Measurements from ENCODE around the gene OPN1MW.
"Not testable (repeated sequence)": the region's sequence is repeated elsewhere in the genome, so short reads cannot be mapped to it uniquely, and the experiment has no call there.

Gene OPN1MW

GRCh38 chrX:154142950-154143745 lies 39.2 kb upstream of the OPN1MW start:
- H3K27ac ChIP-seq: no peak overlapping the region
- TF ChIP-seq, protein P1, sequence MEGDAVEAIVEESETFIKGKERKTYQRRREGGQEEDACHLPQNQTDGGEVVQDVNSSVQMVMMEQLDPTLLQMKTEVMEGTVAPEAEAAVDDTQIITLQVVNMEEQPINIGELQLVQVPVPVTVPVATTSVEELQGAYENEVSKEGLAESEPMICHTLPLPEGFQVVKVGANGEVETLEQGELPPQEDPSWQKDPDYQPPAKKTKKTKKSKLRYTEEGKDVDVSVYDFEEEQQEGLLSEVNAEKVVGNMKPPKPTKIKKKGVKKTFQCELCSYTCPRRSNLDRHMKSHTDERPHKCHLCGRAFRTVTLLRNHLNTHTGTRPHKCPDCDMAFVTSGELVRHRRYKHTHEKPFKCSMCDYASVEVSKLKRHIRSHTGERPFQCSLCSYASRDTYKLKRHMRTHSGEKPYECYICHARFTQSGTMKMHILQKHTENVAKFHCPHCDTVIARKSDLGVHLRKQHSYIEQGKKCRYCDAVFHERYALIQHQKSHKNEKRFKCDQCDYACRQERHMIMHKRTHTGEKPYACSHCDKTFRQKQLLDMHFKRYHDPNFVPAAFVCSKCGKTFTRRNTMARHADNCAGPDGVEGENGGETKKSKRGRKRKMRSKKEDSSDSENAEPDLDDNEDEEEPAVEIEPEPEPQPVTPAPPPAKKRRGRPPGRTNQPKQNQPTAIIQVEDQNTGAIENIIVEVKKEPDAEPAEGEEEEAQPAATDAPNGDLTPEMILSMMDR (conservative IDR thresholded peaks at IDR 0.05): no peak

DNA sequence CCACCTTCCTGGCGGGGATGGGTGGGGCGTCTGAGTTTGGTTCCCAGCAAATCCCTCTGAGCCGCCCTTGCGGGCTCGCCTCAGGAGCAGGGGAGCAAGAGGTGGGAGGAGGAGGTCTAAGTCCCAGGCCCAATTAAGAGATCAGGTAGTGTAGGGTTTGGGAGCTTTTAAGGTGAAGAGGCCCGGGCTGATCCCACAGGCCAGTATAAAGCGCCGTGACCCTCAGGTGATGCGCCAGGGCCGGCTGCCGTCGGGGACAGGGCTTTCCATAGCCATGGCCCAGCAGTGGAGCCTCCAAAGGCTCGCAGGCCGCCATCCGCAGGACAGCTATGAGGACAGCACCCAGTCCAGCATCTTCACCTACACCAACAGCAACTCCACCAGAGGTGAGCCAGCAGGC lies 38.4 kb upstream of the OPN1MW start, which contains the start of gene OPN1LW:
TSS of gene OPN1LW (plus strand) at position 234 of the 400 bp plus-strand sequence. CDS start at position 275, 41 bp downstream.
- H3K27ac ChIP-seq: not testable (repeated sequence)

- not testable (repeated sequence) for H3K27ac ChIP-seq
Measured at GRCh38 chrX:154151030-154151429, 31.4 kb upstream of the OPN1MW start.

DNA sequence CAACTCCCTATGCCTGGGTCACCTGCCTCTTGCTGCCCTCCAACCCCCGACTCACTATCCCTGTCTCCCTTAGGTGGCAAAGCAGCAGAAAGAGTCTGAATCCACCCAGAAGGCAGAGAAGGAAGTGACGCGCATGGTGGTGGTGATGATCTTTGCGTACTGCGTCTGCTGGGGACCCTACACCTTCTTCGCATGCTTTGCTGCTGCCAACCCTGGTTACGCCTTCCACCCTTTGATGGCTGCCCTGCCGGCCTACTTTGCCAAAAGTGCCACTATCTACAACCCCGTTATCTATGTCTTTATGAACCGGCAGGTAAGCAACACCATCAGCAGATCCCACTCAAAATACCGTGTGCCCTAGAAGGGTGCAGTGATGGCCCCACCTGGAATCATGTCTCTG lies 26.2 kb upstream of the OPN1MW start:
- not testable (repeated sequence) for H3K27ac ChIP-seq

GRCh38 chrX:154157207-154157606 lies 25.2 kb upstream of the OPN1MW start:
- H3K27ac ChIP-seq: not testable (repeated sequence)

DNA sequence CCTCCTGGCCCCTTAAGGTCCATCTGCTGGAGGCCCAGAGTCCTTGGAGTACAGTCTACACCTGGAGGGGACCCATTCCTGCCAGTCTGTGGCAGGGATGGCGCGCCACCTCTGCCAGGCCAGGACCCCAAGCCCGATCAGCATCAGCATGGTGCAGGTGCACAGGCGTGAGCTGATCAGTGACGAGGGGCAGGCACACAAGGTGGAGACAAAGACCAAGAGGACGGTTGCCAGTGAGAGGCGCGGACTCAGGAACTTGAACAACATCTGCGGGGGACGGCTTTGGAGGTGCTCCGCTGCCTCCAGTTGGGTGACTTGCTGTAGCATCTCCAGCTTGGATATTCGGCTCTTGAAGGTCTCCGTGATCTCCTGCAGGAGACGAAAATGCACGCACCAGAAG lies 23.1 kb upstream of the OPN1MW start:
- not testable (repeated sequence) for H3K27ac ChIP-seq

DNA sequence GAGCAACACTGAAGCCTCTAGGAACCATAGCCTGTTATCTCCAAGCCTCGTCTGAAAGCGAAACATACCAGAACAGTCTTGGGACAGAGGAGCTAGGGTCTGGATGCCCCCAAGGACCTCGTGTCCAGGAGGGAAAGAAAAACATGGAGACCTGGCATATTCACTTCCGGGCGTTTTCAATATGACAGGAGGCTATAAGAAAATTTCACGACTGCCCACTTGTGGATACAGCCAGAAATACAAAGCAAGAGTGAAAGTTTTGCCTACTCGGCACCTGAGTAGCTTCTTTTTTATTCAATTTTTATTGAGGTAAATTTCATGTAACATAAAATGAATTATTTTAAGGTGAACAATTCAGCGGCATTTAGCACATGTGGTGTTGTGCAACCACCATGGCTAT lies 17.5 kb upstream of the OPN1MW start:
- H3K27ac ChIP-seq: not testable (repeated sequence)

DNA sequence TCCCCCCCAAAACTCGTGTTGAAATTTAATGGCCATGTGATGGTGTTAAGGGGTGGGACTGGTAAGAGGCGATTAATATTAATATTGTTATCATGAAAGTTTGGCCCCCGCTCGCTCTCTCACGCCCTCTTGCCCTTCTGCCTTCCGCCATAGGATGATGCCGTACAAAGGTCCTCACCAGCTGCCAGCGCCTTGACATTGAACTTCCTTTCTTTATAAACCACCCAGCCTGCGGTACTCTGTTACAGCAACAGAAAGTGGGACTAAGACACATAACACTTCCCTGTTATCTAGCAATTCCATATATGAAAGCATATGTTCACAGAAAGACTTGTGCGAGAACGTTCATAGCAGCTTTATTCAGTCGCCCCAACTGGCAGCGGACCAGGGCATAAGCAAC lies 14.0 kb upstream of the OPN1MW start:
- H3K27ac ChIP-seq: not testable (repeated sequence)

- not testable (repeated sequence) for H3K27ac ChIP-seq
Measured at GRCh38 chrX:154172535-154172943, 9.9 kb upstream of the OPN1MW start.

GRCh38 chrX:154174356-154174755 lies 8.0 kb upstream of the OPN1MW start:
- not testable (repeated sequence) for H3K27ac ChIP-seq

GRCh38 chrX:154183794-154184193 lies 1.4 kb downstream of the OPN1MW start:
- not testable (repeated sequence) for H3K27ac ChIP-seq

DNA sequence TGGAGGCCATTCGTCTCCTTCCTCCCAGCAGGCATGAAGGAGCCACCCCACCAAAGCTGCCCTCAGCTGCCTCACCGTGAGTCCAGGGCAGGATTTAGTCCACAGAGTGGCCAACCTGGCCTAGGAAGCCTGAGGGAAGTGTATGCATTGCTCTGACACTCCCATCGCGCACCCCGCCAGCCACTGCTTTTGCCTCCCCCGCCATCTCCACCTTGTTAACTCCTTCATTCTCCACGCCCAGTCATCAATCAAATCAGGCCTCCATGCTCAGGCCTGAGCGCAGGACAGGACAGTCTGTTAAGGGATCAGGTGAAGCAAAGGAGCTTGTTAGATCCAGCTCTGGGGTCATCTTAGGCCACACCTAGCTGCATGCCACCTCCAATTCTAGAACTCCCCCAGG lies 10.4 kb downstream of the OPN1MW start:
- H3K27ac ChIP-seq: not testable (repeated sequence)

GRCh38 chrX:154194316-154194715 lies 11.9 kb downstream of the OPN1MW start:
- H3K27ac ChIP-seq: not testable (repeated sequence)

DNA sequence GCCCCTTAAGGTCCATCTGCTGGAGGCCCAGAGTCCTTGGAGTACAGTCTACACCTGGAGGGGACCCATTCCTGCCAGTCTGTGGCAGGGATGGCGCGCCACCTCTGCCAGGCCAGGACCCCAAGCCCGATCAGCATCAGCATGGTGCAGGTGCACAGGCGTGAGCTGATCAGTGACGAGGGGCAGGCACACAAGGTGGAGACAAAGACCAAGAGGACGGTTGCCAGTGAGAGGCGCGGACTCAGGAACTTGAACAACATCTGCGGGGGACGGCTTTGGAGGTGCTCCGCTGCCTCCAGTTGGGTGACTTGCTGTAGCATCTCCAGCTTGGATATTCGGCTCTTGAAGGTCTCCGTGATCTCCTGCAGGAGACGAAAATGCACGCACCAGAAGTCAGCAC lies 14.1 kb downstream of the OPN1MW start:
- not testable (repeated sequence) for H3K27ac ChIP-seq

GRCh38 chrX:154209670-154210418 lies 27.4 kb downstream of the OPN1MW start:
- not testable (repeated sequence) for H3K27ac ChIP-seq

DNA sequence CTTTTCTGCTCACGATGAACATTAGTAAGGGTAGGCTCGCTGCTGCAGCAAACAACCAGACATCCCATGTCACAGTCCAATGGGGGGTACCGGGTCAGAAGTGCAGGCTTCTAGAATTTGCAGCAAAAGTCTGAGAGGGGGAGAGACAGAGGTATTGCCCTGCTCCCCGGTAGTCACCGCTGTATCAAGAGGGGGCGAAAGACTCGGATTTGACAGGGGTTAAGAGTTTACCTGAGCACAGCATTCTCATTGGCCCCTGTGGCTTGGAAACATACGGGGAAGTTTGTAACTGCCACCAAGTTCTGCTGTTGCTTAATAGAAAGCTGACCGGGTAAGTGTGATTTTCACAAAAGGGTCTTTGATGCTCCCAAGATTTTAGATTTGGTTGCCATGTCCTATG lies 28.7 kb downstream of the OPN1MW start:
- H3K27ac ChIP-seq: not testable (repeated sequence)

- H3K27ac ChIP-seq: not testable (repeated sequence)
Measured at GRCh38 chrX:154211499-154211898, 29.1 kb downstream of the OPN1MW start.

DNA sequence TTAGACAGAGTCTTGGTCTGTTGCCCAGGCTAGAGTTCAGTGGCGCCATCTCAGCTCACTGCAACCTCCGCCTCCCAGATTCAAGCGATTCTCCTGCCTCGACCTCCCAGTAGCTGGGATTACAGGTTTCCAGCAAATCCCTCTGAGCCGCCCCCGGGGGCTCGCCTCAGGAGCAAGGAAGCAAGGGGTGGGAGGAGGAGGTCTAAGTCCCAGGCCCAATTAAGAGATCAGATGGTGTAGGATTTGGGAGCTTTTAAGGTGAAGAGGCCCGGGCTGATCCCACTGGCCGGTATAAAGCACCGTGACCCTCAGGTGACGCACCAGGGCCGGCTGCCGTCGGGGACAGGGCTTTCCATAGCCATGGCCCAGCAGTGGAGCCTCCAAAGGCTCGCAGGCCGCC lies 37.1 kb downstream of the OPN1MW start, which contains the start of gene OPN1MW2:
TSS of gene OPN1MW2 (plus strand) at position 301 of the 400 bp plus-strand sequence. CDS start at position 361, 60 bp downstream.
- H3K27ac ChIP-seq: not testable (repeated sequence)

DNA sequence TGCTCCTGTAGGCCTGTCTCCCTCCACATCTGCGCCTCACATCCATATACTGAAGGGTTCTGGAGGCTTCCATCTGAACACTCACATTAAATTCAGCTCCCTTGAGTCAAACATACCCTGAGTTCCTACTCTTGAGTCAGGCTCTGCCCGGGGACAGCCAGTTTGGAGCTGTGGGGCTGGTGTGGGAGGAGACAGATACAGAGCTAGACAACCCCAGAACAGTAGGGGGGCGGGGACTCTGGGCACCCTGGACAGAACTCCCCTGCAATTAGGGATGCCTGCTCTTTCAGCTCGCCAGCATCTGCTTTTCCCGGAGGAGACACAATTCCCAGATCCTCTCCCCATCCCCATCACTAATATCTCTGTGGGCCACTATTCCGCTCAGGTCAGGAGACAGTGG lies 42.9 kb downstream of the OPN1MW start:
- not testable (repeated sequence) for H3K27ac ChIP-seq

- H3K27ac ChIP-seq: not testable (repeated sequence)
Measured at GRCh38 chrX:154226706-154227105, 44.3 kb downstream of the OPN1MW start.

DNA sequence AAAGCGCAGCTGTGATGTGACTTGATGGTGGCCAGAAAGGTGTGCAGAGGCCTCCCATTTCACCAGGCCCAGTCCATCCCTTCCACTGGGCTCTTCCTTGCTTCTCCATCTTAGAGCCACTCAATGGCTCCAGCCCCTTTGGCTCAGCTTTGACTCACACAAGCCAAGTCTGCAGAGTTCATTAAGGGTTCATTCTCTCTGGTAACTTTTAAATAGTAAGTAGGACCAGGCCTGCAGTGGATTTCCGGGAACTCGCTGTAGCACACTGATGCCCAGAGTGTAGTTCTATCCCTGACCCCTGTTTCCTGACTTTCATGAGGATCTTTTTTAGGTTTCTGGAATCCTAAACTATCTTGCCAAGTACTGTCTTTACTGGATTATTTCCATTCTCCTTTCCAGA lies 49.0 kb downstream of the OPN1MW start:
- H3K27ac ChIP-seq: not testable (repeated sequence)

All from VCaP (cell line).